NCI-H1417 (cell line): ENCODE measurements around the gene YES1.
"Not testable (repeated sequence)": the region's sequence is repeated elsewhere in the genome, so short reads cannot be mapped to it uniquely, and the experiment has no call there.

Experiments
- DNase-seq, 3 experiments: peaks; one replicate each; lab custom pipeline; 2025; lab: John Stamatoyannopoulos, UW

The YES1 gene

DNA sequence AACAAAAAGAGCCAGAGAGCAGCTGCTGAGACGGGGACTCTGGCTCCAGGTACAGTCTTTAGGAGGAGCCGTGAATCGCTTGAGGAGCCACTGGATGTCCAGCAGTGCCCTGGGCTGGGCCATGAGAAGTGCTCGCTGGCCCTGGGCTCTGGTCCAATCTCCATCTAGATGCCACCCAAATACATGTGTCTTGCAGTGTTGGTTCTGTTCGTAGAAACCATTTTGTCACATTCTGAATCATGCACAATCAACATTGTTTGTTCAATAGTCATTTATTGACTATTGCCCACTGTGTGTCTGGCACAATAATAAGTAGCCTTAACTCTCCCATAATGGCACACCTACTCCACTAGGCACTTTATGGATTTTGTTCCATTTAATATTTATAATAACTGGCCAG is 128.5 kb downstream of the YES1 start:
- DNase-seq = peak in 1 of 3 experiments; percentile 50

- DNase-seq = no peak
Observed at GRCh38 chr18:682833-683232, 129.2 kb downstream of the YES1 start.

DNA sequence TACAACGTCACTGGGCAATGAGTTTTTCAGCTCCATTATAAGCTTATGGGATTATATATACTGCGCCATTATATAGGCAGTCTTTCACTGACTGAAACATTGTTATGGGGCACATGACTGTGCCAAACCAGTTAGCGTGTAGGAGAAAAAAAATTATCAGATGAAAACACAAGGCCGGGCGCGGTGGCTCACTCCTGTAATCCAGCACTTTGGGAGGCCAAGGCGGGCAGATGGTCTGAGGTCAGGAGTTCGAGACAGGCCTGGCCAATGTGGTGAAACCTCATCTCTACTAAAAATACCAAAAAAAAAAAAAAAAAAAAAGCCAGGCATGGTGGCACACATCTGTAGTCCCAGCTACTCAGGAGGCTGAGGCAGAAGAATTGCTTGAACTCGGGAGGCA is 129.6 kb downstream of the YES1 start:
- DNase-seq = not testable (repeated sequence)

DNA sequence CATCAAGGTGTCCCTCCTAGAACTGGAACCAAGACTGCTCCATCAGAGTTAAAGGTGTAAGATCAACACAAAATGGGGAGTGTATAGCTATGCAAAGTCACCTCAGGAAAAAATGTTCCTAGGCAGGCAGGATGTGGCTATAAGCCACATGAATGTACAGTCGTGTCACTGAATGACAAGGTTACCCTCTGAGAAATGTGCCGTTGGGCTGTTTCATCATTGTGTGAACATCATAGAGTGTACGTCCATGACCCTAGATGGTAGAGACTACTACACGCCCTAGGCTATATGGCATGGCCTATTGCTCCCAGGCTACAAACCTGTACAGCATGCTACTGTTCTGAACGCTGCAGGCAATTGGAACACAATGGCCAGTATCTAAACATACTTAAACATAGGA is 130.1 kb downstream of the YES1 start:
- DNase-seq = no peak

DNA sequence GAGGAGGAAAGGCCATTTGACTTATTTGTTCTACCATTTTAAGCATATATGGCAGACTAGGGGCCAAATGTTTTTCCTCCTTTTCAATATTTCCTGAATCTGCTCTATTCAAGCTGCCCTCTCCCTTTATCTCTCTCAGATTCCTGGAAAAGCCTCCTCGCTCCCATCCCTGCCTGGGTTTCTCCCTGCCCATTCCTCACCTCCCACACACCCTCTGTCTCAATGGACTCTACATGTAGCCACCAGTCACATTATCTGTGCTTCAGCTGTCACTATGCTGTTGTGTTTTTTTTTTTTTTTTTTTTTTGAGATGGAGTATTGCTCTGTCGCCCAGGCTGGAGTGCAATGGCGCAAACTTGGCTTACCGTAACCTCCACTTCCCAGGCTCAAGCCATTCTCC is 131.7 kb downstream of the YES1 start:
- DNase-seq = no peak

DNA sequence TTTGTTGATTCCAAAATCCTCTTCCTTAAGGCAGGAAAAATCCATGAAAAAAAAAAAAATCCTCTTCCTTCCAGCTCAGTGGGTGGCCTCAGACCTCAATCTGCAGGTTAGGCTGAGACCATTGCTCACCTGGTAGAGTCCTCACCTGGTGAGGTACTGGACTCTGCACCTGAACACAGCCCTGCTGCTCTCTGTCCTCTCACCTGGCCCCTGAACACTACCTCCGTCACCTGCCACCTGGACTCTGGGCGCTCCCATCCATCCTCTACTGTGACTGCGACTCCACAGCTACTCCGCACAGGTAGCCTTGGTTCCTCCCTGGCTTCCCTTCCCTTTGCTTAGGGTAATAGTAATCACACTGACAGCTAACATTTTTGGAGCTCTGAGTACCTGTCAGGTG is 132.5 kb downstream of the YES1 start:
- DNase-seq = no peak

DNA sequence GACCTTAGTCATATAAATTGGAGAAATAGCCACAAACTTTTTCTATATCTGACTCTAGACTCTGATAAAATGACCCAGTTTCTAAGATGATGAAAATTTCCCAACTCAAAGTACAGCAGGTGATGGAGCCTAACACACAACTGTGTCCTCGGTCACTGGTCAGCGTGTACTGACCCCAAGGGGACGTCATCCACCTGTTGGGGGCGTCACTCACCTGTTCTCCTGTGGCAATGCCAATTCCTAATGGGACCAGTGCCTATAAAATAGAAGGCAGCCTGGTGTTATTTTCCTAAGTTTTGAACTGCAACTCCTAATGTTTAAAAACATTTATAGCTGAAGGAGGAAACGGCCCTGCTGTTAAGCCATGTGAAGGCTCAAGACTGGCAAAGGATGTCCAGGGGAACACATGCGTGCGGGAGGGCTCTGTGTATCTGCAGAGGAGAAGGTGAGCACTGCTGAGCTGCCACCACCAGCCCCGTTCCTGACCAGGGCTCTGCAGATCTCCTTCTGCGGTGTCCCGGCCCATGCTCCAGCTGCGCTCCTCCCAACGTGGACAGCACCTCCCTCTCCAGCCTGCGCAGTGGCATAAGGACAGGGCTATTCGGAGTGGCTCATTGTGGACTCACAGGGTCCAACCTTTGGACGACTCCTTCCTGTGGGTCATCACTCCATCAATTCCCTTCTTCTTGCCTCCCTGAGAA is 133.4 kb downstream of the YES1 start:
- no peak for DNase-seq

DNA sequence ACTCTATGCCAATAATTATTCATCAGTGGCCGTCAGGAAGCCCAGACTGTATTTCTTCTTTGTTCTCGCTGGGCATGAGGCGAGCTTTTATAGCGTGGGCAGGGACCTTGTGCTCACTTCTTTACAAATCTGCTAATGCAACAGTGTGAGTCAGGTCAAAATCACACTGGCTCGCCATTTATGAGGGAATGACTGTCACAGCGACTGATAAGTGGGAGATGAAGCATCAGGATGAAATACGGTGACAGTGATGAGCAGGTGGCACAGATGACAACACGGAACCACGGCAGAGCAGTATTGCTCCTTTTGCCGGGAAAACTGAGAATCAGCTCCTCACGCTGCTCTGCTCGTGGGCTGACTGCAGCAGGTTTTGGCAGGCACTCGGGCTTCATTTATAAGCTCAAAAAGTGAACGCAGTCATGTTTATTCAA is 134.1 kb downstream of the YES1 start:
- peak in 2 of 3 experiments; percentile 27 to 31 for DNase-seq

GRCh38 chr18:677145-677544 is 134.9 kb downstream of the YES1 start:
- peak in 1 of 3 experiments; percentile 11 for DNase-seq

DNA sequence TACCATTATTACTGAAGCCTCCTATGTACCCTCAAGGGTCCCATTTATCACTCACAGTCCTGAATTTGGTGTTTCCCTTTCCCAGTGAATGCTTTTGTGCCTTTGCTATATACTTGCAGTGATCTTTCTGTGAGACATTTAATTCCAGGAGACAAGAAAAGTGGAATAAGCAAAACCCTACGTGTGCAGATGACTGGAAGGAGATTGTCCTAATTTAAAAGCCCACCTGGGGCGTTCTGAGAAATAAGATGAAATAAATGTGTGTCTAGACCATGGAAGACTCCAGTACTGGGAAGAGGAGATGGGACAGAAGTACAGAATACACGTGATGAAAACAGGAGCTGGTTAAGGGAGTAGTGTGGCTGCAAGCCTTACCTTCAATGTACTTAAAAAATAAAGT is 135.3 kb downstream of the YES1 start:
- no peak for DNase-seq

DNA sequence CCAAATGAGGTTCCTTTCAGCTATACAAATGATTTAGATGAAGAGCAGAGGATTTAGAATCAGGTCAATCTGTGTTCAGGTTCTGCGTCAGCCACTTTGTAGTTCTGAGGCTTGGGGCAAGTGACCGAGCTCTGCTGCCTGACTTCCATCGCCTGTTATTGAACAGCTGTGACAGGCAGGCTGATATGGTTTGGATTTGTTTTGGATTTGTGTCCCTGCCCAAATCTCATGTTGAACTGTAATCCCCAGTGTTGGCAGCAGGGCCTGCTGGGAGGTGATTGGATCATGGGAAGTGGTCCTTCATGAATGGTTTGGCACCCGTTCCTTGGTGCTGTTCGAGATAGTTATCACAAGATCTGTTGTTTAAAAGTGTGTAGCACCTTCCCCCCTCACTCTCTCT is 136.0 kb downstream of the YES1 start:
- DNase-seq = no peak

GRCh38 chr18:675307-675706 is 136.7 kb downstream of the YES1 start:
- no peak for DNase-seq

DNA sequence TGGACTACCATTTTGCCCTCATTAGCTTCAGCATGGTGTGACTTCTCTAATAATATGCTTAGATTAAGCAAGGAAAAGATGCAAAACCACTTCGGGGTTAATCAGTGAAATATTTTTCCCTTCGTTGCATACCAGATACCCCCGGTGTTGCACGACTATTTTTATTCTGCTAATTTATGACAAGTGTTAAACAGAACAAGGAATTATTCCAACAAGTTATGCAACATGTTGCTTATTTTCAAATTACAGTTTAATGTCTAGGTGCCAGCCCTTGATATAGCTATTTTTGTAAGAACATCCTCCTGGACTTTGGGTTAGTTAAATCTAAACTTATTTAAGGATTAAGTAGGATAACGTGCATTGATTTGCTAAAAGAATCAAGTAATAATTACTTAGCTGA is 138.3 kb downstream of the YES1 start:
- no peak for DNase-seq

DNA sequence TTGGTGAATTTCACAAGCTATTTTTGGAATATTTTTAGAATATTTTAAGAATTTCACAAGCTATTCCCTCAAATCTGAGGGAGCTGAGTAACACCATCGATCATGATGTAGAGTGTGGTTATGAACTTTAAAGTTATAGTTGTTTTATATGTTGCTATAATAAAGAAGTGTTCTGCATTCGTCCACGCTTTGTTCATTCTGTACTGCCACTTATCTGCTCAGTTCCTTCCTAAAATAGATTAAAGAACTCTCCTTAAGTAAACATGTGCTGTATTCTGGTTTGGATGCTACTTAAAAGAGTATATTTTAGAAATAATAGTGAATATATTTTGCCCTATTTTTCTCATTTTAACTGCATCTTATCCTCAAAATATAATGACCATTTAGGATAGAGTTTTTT is 138.7 kb downstream of the YES1 start:
- DNase-seq = no peak
